Peyer's patch (tissue), 4 donors: ENCODE results near the gene EPHB4. TPM values are rescaled to one million over a fixed set of nuclear protein-coding genes. Genes with fewer than 3 reads are reported as not detected.

Source experiments
- DNase-seq, 3 donors: peaks; one replicate each; pipeline ENCODE4 v3.0.0-alpha.2; 2017 to 2019
- H3K27ac ChIP-seq, 4 donors: fragments of 200-600 bp; sonication (generic); one replicate each; pipeline ENCODE4 v1.5.1; 2016 to 2019
- H3K27me3 ChIP-seq, 2 donors: fragments of 200-600 bp; sonication (generic); one replicate each; pipeline ENCODE4 v1.5.1; 2019
- H3K36me3 ChIP-seq, 3 donors: fragments of 200-600 bp; sonication (generic); one replicate each; pipeline ENCODE4 v1.5.1; 2016 to 2019
- H3K4me1 ChIP-seq, 4 donors: fragments of 200-600 bp; sonication (generic); one replicate each; pipeline ENCODE4 v1.5.1; 2016 to 2019
- H3K4me3 ChIP-seq, 4 donors: fragments of 200-600 bp; sonication (generic); 1 replicate in 3 of 4; 2 replicates in 1 of 4; pipeline ENCODE4 v1.5.1; 2016 to 2019; ENCODE audit warnings: mild to moderate bottlenecking in 1 of 4
- H3K9me3 ChIP-seq, 4 donors: fragments of 200-600 bp; sonication (generic); one replicate each; pipeline ENCODE4 v1.5.1; 2016 to 2019; ENCODE audit warnings: mild to moderate bottlenecking in 1 of 4
- CTCF ChIP-seq, 6 experiments: fragments of 450-650 bp in 4 of 6; fragments of 200-600 bp in 2 of 6; sonication (generic) in 1 of 6; IDR thresholded peaks; one replicate each; pipeline ENCODE4 v1.5.1; 2017 to 2019; ENCODE audit warnings: antibody characterized with exemption in 6 of 6, mild to moderate bottlenecking in 3 of 6, moderate library complexity in 1 of 6
- POLR2A ChIP-seq, 2 donors: fragments of 450-650 bp; IDR thresholded peaks; one replicate each; pipeline ENCODE4 v1.5.1; 2017; ENCODE audit warnings: antibody characterized with exemption in 2 of 2, mild to moderate bottlenecking in 2 of 2, moderate library complexity in 2 of 2
- total RNA-seq, 4 donors: library from RNA; depleted of rRNA; stranded (reverse); fragments of >200 nt; gene quantifications; one replicate each; pipeline ENCODE4 v1.1.0, GENCODE V29; 2016

EPHB4 gene
- total RNA-seq, 4 donors from 2014 or later: 10.3 to 48.7 (median 31.7) TPM

GRCh38 chr7:100865938-100866728, 38.8 kb upstream of the EPHB4 start:
- TF ChIP-seq POLR2A (IDR thresholded peaks at IDR 0.05) (peak; percentile 7 to 45), CTCF (IDR thresholded peaks at IDR 0.05) (no peak)
- Histone ChIP-seq H3K4me1 (peaks cover 6 to 42% (median 12%) of the 10 kb centered on the region in 4 donors), H3K27me3 (no peaks in the 10 kb centered on the region), H3K9me3 (no peaks in the 10 kb centered on the region), H3K36me3 (peaks cover 0 to 13% (median 0%) of the 10 kb centered on the region in 3 donors), H3K4me3 (peak overlapping the region; percentile 15 to 71 (median 48)), H3K27ac (peak overlapping the region; percentile 75 to 95 (median 86))
- peak in 2 of 3 donors; percentile 84 to 88 for DNase-seq

DNA sequence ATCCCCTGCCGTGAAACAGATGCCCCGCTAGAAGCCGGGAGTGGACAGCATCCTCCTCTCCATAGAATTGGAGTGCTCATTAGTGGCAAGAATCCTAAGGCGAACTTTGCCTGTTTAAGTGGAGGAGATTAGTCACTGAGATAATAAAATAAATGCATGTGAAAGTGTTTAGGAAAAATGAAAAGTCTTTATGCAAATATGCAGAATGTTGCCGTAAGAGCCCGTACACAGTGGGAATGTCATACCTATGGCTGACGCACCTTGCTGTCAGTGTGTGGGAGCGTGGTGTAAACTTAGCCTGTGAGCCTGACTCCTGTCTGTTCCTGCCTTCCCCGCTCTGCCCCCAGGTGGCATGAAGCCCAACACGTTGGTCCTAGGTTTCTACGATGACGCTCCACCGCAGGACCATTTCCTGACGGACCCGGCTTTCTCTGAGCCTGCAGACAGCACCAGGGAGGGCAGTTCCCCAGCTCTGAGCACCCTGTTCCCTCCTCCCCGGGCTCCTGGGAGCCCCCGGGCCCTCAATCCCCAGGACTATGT, 38.1 kb upstream of the EPHB4 start:
- H3K27ac ChIP-seq: peak overlapping the region; percentile 75 to 95 (median 86)
- H3K36me3 ChIP-seq: peaks cover 0 to 13% (median 0%) of the 10 kb centered on the region in 3 donors
- peak overlapping the region in 3 of 4 donors; percentile 9 to 71 (median 66) for H3K4me3 ChIP-seq
- no peaks in the 10 kb centered on the region for H3K27me3 ChIP-seq
- no peak for TF ChIP-seq POLR2A (IDR thresholded peaks at IDR 0.05)
- TF ChIP-seq CTCF (IDR thresholded peaks at IDR 0.05): no peak
- DNase-seq: no peak
- no peaks in the 10 kb centered on the region for H3K9me3 ChIP-seq
- peaks cover 6 to 42% (median 12%) of the 10 kb centered on the region in 4 donors for H3K4me1 ChIP-seq

DNA sequence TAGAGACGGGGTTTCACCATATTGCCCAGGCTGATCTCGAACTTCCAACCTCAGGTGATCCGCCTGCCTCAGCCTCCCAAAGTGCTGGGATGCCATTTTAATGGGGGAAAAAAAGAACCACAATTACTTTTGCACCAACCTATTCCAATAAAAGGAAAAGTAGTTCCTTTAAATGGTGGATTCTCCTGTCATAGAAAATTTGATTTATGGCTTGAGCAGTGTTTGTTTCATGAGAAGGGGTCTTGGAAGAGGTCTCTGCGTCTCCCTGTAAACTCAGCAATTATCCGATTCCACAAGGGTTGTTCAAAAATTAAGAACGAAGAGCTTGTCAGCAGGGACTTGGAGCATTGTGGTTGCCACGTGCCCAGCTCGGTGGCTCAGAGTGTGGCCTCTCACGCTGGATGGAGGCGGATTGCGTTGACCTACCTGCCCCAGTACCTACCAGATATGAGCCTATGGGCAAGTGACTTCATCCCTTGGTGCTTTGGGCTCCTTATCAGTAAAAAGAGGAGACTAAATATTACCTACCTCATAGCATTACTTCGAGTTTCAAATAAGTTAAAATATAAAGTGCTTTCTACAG, 37.0 kb upstream of the EPHB4 start:
- TF ChIP-seq POLR2A (IDR thresholded peaks at IDR 0.05) (no peak), CTCF (IDR thresholded peaks at IDR 0.05) (no peak)
- no peak for DNase-seq
- Histone ChIP-seq H3K27me3 (no peaks in the 10 kb centered on the region), H3K27ac (no peak overlapping the region), H3K9me3 (no peaks in the 10 kb centered on the region), H3K36me3 (peaks cover 0 to 20% (median 0%) of the 10 kb centered on the region in 3 donors), H3K4me3 (no peak overlapping the region), H3K4me1 (peaks cover 6 to 42% (median 12%) of the 10 kb centered on the region in 4 donors)

DNA sequence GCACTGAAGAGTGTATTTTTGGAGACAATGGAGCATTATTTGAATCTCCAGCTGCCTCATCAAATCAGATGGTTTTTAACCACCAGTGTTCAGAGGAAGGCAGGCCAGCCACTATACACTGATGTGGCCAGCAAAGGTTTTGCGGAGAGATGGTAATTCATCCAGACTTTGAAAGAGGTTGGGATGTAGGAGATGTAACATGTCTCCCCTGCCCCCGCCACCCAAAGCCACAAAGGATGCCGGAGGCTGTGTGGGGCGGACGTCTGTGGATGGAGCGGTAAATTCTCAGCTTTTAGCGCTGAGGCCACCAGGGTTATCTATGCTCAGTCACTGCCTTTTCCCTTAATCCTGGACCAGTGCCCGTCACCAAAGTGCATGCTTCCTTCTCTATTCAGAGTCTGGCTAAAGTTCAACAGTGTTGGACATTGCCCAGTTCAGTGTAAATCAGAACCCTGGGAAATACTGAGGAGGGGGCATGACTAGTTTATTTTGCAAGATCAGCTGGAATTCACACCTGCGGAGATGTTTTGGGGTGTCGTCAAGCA, 36.2 kb upstream of the EPHB4 start:
- Histone ChIP-seq H3K4me1 (peaks cover 6 to 33% (median 12%) of the 10 kb centered on the region in 4 donors), H3K9me3 (no peaks in the 10 kb centered on the region), H3K27ac (peak overlapping the region in 1 of 4 donors; percentile 19), H3K27me3 (no peaks in the 10 kb centered on the region), H3K4me3 (no peak overlapping the region), H3K36me3 (peaks cover 0 to 20% (median 0%) of the 10 kb centered on the region in 3 donors)
- no peak for TF ChIP-seq CTCF (IDR thresholded peaks at IDR 0.05)
- TF ChIP-seq POLR2A (IDR thresholded peaks at IDR 0.05): no peak
- peak in 1 of 3 donors; percentile 73 for DNase-seq

GRCh38 chr7:100861616-100861985, 34.3 kb upstream of the EPHB4 start:
- no peaks in the 10 kb centered on the region for H3K9me3 ChIP-seq
- H3K27ac ChIP-seq: no peak overlapping the region
- no peaks in the 10 kb centered on the region for H3K27me3 ChIP-seq
- DNase-seq: no peak
- TF ChIP-seq CTCF (IDR thresholded peaks at IDR 0.05) (no peak), POLR2A (IDR thresholded peaks at IDR 0.05) (no peak)
- H3K4me1 ChIP-seq: peaks cover 2 to 24% (median 4%) of the 10 kb centered on the region in 4 donors
- no peak overlapping the region for H3K4me3 ChIP-seq
- peaks cover 0 to 20% (median 0%) of the 10 kb centered on the region in 3 donors for H3K36me3 ChIP-seq
